Eye (tissue), 1 donor: ENCODE data around the gene ZC3H4.
"Not testable (repeated sequence)": the region's sequence is repeated elsewhere in the genome, so short reads cannot be mapped to it uniquely, and the experiment has no call there.

Experiments used
- DNase-seq: peaks from one replicate; pipeline ENCODE4 v3.0.0-alpha.2; 2015

ZC3H4 gene

GRCh38 chr19:47112997-47113849, at the start of gene ZC3H4:
Gene ZC3H4, minus strand, starts transcription at chr19:47113776. Its CDS starts 1,192 bp downstream, at chr19:47112584.
- DNase-seq, result peak; percentile 100

- DNase-seq, result no peak
These were observed 48.4 kb upstream of the ZC3H4 start for GRCh38 chr19:47161876-47162489.

GRCh38 chr19:47158879-47159503, 45.4 kb upstream of the ZC3H4 start:
- no peak for DNase-seq

- DNase-seq, result no peak
These were observed 44.8 kb upstream of the ZC3H4 start for GRCh38 chr19:47158367-47158791.

- DNase-seq, result peak; percentile 56
These were observed 44.1 kb upstream of the ZC3H4 start for GRCh38 chr19:47157431-47158321.

- no peak for DNase-seq
These were observed 43.4 kb upstream of the ZC3H4 start for GRCh38 chr19:47156861-47157430.

- DNase-seq, result peak; percentile 31
These were observed 41.6 kb upstream of the ZC3H4 start for GRCh38 chr19:47155148-47155547.

GRCh38 chr19:47153266-47153665, 39.7 kb upstream of the ZC3H4 start:
- DNase-seq, result no peak

- DNase-seq, result peak; percentile 29
These were observed 39.1 kb upstream of the ZC3H4 start for GRCh38 chr19:47152632-47153031.

GRCh38 chr19:47152205-47152604, 38.6 kb upstream of the ZC3H4 start:
- DNase-seq, result no peak

GRCh38 chr19:47151627-47152026, 38.1 kb upstream of the ZC3H4 start:
- no peak for DNase-seq

GRCh38 chr19:47146920-47147319, 33.3 kb upstream of the ZC3H4 start:
- no peak for DNase-seq

GRCh38 chr19:47145639-47146486, 32.3 kb upstream of the ZC3H4 start:
- DNase-seq, result no peak

GRCh38 chr19:47144630-47145029, 31.1 kb upstream of the ZC3H4 start:
- DNase-seq, result no peak

- DNase-seq, result no peak
These were observed 29.9 kb upstream of the ZC3H4 start for GRCh38 chr19:47143322-47144073.

GRCh38 chr19:47142779-47143178, 29.2 kb upstream of the ZC3H4 start:
- no peak for DNase-seq

GRCh38 chr19:47141695-47142094, 28.1 kb upstream of the ZC3H4 start:
- no peak for DNase-seq

- DNase-seq, result not testable (repeated sequence)
These were observed 27.7 kb upstream of the ZC3H4 start for GRCh38 chr19:47141252-47141651.

GRCh38 chr19:47135156-47135555, 21.6 kb upstream of the ZC3H4 start:
- no peak for DNase-seq

- no peak for DNase-seq
These were observed 21.0 kb upstream of the ZC3H4 start for GRCh38 chr19:47134545-47134944.

GRCh38 chr19:47133021-47133471, 19.5 kb upstream of the ZC3H4 start:
- DNase-seq, result no peak
